HepG2 (cell line): ENCODE data around the gene CPEB4. TPM values are rescaled to one million over a fixed set of nuclear protein-coding genes. Genes with fewer than 3 reads are reported as not detected.

Experiments
- ATAC-seq: fragments of 200-7000 bp; cut with Tn5 transposase; 3 replicates; pipeline ENCODE4 v1.9.1; 2020; ENCODE audit warnings: mild to moderate bottlenecking, moderate library complexity
- BruUV-seq: library from RNA; stranded (reverse); fragments of 400-500 nt; replicated peaks from 2 replicates; lab custom pipeline; 2021; lab: Mats Ljungman, UMichigan
- CTCF ChIA-PET: fragments of 300-600 bp; formaldehyde crosslinking; extraction: SDS; loops from one replicate; lab custom pipeline; 2021; ENCODE audit warnings: low total read pairs, inconsistent platforms, low intra/inter-chr PET ratio; lab: Yijun Ruan, JAX
- POLR2A ChIA-PET: fragments of 350-600 bp; sonication (Branson Sonifier 250); formaldehyde crosslinking; loops from one replicate; lab custom pipeline; 2020; ENCODE audit warnings: antibody characterized with exemption, inconsistent platforms; lab: Yijun Ruan, JAX
- DNase-seq: peaks from one replicate; pipeline ENCODE4 v3.0.0-alpha.2; 2015; ENCODE audit warnings: low spot score
- FAIRE-seq: peaks from 3 replicates; lab custom pipeline; 2011; peaks lifted over from hg19 to GRCh38; lab: Jason Lieb, UNC
- H2AFZ ChIP-seq: one replicate; pipeline ENCODE4 v1.6.1; 2011; ENCODE audit warnings: low read length, inconsistent platforms
- H3K27ac ChIP-seq: fragments of 300-600 bp; 3 replicates; pipeline ENCODE4 v1.8.0; 2011; ENCODE audit warnings: mixed run types, mild to moderate bottlenecking, mixed read lengths, low read length, inconsistent platforms; ENCODE audit not compliant: insufficient read depth; ENCODE audit errors: extremely low read length
- H3K27me3 ChIP-seq, 2 experiments: fragments of 200-600 bp in 1 of 2; 2 replicates in 1 of 2; 3 replicates in 1 of 2; pipeline versions ENCODE4 v1.6.0 to v1.8.0; 2011; ENCODE audit warnings: low read length in 2 of 2, mild to moderate bottlenecking in 2 of 2, moderate library complexity in 2 of 2, inconsistent platforms in 1 of 2; ENCODE audit not compliant: insufficient read depth in 2 of 2, control insufficient read depth in 1 of 2
- H3K36me3 ChIP-seq, 2 experiments: fragments of 200-600 bp in 1 of 2; replicated peaks in 1 of 2; 2 replicates in 1 of 2; 3 replicates in 1 of 2; pipeline versions ENCODE4 v1.5.1 to v1.8.0; 2011; ENCODE audit warnings: low read length in 2 of 2, inconsistent platforms in 1 of 2; ENCODE audit not compliant: insufficient read depth in 2 of 2, control insufficient read depth in 1 of 2
- H3K4me1 ChIP-seq: 2 replicates; pipeline ENCODE4 v1.5.1; 2012; ENCODE audit warnings: low read length, inconsistent platforms; ENCODE audit not compliant: insufficient read depth
- H3K4me2 ChIP-seq: 2 replicates; pipeline ENCODE4 v1.6.0; 2011; ENCODE audit warnings: low read depth, low read length, inconsistent platforms
- H3K4me3 ChIP-seq, 3 experiments: fragments of 200-600 bp in 1 of 3; sonication (generic), shearing (Covaris generic) in 1 of 3; replicated peaks in 1 of 3; 2 replicates each; pipeline ENCODE4 v1.5.1; 2011 to 2016; ENCODE audit warnings: low read length in 3 of 3, inconsistent platforms in 2 of 3, low read depth in 2 of 3, mild to moderate bottlenecking in 2 of 3, control low read depth in 1 of 3, mixed read lengths in 1 of 3; ENCODE audit not compliant: insufficient read depth in 1 of 3
- H3K79me2 ChIP-seq: one replicate; pipeline ENCODE4 v1.6.1; 2011; ENCODE audit warnings: low read length, inconsistent platforms; ENCODE audit not compliant: insufficient read depth
- H3K9ac ChIP-seq: 2 replicates; pipeline ENCODE4 v1.6.0; 2011; ENCODE audit warnings: mild to moderate bottlenecking, low read depth, low read length, inconsistent platforms; ENCODE audit not compliant: insufficient read depth
- H3K9me3 ChIP-seq: 2 replicates; pipeline ENCODE4 v1.5.1; 2012; ENCODE audit warnings: mild to moderate bottlenecking, low read length
- H4K20me1 ChIP-seq: 2 replicates; pipeline ENCODE4 v1.6.0; 2011; ENCODE audit warnings: inconsistent platforms, mild to moderate bottlenecking, low read length, moderate library complexity; ENCODE audit not compliant: insufficient read depth
- KLF6 ChIP-seq: IDR thresholded peaks from 2 replicates; pipeline ENCODE4 v1.8.0; 2016; ENCODE audit warnings: missing biosample characterization, missing genetic modification reagents
- MTF2 ChIP-seq: sonication (generic); formaldehyde crosslinking; IDR thresholded peaks from 2 replicates; pipeline ENCODE4 v1.5.0; 2020; ENCODE audit warnings: missing genetic modification reagents, borderline replicate concordance
- ZFP36L1 ChIP-seq: sonication (generic); formaldehyde crosslinking; IDR thresholded peaks from 2 replicates; pipeline ENCODE4 v1.8.0; 2022; ENCODE audit warnings: mild to moderate bottlenecking, missing genetic modification reagents, moderate library complexity
- ZNF263 ChIP-seq: sonication (generic); formaldehyde crosslinking; IDR thresholded peaks from 2 replicates; pipeline ENCODE4 v1.4.0; 2020; ENCODE audit warnings: missing genetic modification reagents
- ZNF775 ChIP-seq: sonication (generic); formaldehyde crosslinking; IDR thresholded peaks from 2 replicates; pipeline ENCODE4 v1.4.0; 2020; ENCODE audit warnings: missing genetic modification reagents, mild to moderate bottlenecking, moderate library complexity, borderline replicate concordance
- WGBS: methylation state at CpG from one replicate; pipeline ENCODE4 v1.1.6; 2017; ENCODE audit warnings: low lambda C conversion rate; 5-methylcytosine and 5-hydroxymethylcytosine counted together
- in situ Hi-C: cut with HindIII; loops from 2 replicates; pipeline ENCODE4 v1.10.0; 2017; ENCODE audit warnings: low pct_unique_long_range_greater_than_20kb; ENCODE audit not compliant: extremely low pct_ligation_motif_present
- intact Hi-C: fragments of 100-400 bp; cut with micrococcal nuclease; formaldehyde crosslinking; loops from one replicate; pipeline ENCODE4 v1.10.0; 2022; ENCODE audit not compliant: unreplicated experiment
- polyA plus RNA-seq, 8 experiments: library from polyadenylated mRNA; depleted of rRNA in 3 of 8; stranded (reverse) in 7 of 8; unstranded in 1 of 8; fragments of >200 nt; fragmentation: Illumina TruSeq in 4 of 8; extraction: Trizol in 4 of 8; gene quantifications; 2 replicates each; pipeline versions ENCODE4 v1.2.1 to v1.2.3, GENCODE V29; 2011 to 2016; ENCODE audit warnings: low read depth in 4 of 8, missing spikeins in 1 of 8, mixed read lengths in 1 of 8; ENCODE audit not compliant: insufficient read depth in 1 of 8
- total RNA-seq, 5 experiments: library from RNA; depleted of rRNA; stranded (reverse); fragments of >200 nt; fragmentation: Illumina TruSeq; extraction: Trizol; gene quantifications; 2 replicates each; pipeline ENCODE4 v1.2.3, GENCODE V29; 2016; ENCODE audit warnings: low read depth in 1 of 5
- TF ChIP-seq, protein P1 (sequence below): sonication (generic); formaldehyde crosslinking; IDR thresholded peaks from 2 replicates; pipeline ENCODE4 v1.8.0; 2022; ENCODE audit warnings: missing genetic modification reagents, mild to moderate bottlenecking, moderate library complexity, borderline replicate concordance
- TF ChIP-seq, protein P2 (sequence below): sonication (generic); formaldehyde crosslinking; IDR thresholded peaks from 2 replicates; pipeline ENCODE4 v1.9.0; 2022; ENCODE audit warnings: missing genetic modification reagents, mild to moderate bottlenecking, borderline replicate concordance
- TF ChIP-seq, protein P3 (sequence below): IDR thresholded peaks from 2 replicates; pipeline ENCODE4 v1.6.1; 2016; ENCODE audit warnings: missing biosample characterization, missing genetic modification reagents, low read depth
- TF ChIP-seq, protein P4 (sequence below): sonication (generic); IDR thresholded peaks from 2 replicates; pipeline ENCODE4 v1.6.1; 2016; ENCODE audit warnings: low read depth, borderline replicate concordance
- TF ChIP-seq, protein P5 (sequence below): sonication (generic); formaldehyde crosslinking; IDR thresholded peaks from 2 replicates; pipeline ENCODE4 v1.5.1; 2020; ENCODE audit warnings: mild to moderate bottlenecking, missing genetic modification reagents, moderate library complexity

CPEB4 gene
- total and polyA plus RNA-seq, 2 of the 13 experiments (the other 11 are each of a cell fraction or from before 2014, with no cell fraction given): 7.7 to 26.7 TPM

DNA sequence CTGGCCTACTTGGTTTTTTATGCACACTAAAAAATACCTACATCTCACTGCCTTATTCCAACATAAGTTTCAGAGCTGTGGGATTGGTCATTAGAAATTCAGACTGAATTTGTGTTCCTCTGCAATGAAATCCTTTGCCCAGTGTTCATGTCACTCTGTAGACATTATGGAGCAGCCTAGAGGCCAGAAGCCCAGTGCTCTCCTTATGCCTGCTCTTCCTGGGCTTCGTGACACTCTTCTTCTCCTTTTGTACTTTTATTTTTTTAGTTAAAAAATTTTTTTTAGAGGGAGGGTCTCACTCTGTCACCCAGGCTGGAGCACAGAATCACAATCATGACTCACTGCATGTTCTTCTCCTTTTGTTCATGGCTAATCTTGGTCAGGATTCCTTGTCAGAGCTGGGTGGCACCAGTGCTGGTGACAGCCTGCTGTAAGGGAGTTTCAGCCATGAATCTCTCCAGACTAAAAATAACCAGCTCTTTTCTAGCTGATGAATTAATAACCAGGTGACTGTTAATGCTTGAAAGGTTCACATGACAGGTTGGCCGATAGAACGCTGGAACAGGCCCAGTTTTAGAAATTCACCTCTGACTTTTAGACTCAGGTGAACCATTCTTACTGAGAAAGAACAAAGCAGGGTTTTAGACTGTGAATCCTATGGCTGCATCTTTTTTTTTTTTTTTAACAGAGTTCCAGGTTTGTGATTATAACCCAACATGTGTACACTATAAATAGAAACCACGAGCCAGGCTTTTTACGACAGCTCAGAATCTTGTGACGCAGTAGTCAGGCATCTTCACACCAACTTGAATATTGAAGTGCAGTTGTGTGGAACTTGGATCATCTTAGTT, 66.7 kb downstream of the CPEB4 start:
- FAIRE-seq (no peak), ATAC-seq (no peak), DNase-seq (no peak)
- Histone ChIP-seq H3K4me1 (peaks cover 73% of the 10 kb centered on the region), H3K4me2 (no peak overlapping the region), H3K9ac (no peak overlapping the region), H3K27ac (peak overlapping the region; percentile 79), H4K20me1 (no peaks in the 10 kb centered on the region), H3K36me3 (peaks cover 7 to 36% of the 10 kb centered on the region in 2 experiments), H3K79me2 (no peaks in the 10 kb centered on the region), H2AFZ (no peak overlapping the region), H3K4me3 (no peak overlapping the region), H3K27me3 (no peaks in the 10 kb centered on the region), H3K9me3 (no peaks in the 10 kb centered on the region)
- 79% methylated on average over 6 of the region's 6 CpGs for WGBS
- in situ Hi-C loops: loop anchor here (25.0 kb wide), 1 partner anchor 193 kb away; no protein-coding TSS in a partner anchor
- no TSS peak for BruUV-seq
- intact Hi-C loops: no loop called here
- ChIA-PET CTCF (no interaction called here), POLR2A (interaction anchor here (1.0 to 2.2 kb wide), 3 partner anchors 15 to 22 kb away, joined by 3 to 15 read pairs (median 3); no protein-coding TSS in a partner anchor)
- TF ChIP-seq ZNF775 (CRISPR knock-in tag) (no peak), MTF2 (CRISPR knock-in tag) (no peak), KLF6 (CRISPR knock-in tag) (no peak), ZNF263 (CRISPR knock-in tag) (no peak), ZFP36L1 (CRISPR knock-in tag) (no peak)
- TF ChIP-seq, protein P1, sequence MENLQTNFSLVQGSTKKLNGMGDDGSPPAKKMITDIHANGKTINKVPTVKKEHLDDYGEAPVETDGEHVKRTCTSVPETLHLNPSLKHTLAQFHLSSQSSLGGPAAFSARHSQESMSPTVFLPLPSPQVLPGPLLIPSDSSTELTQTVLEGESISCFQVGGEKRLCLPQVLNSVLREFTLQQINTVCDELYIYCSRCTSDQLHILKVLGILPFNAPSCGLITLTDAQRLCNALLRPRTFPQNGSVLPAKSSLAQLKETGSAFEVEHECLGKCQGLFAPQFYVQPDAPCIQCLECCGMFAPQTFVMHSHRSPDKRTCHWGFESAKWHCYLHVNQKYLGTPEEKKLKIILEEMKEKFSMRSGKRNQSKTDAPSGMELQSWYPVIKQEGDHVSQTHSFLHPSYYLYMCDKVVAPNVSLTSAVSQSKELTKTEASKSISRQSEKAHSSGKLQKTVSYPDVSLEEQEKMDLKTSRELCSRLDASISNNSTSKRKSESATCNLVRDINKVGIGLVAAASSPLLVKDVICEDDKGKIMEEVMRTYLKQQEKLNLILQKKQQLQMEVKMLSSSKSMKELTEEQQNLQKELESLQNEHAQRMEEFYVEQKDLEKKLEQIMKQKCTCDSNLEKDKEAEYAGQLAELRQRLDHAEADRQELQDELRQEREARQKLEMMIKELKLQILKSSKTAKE (CRISPR knock-in tag): no peak
- TF ChIP-seq, protein P2, sequence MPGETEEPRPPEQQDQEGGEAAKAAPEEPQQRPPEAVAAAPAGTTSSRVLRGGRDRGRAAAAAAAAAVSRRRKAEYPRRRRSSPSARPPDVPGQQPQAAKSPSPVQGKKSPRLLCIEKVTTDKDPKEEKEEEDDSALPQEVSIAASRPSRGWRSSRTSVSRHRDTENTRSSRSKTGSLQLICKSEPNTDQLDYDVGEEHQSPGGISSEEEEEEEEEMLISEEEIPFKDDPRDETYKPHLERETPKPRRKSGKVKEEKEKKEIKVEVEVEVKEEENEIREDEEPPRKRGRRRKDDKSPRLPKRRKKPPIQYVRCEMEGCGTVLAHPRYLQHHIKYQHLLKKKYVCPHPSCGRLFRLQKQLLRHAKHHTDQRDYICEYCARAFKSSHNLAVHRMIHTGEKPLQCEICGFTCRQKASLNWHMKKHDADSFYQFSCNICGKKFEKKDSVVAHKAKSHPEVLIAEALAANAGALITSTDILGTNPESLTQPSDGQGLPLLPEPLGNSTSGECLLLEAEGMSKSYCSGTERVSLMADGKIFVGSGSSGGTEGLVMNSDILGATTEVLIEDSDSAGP: no peak
- TF ChIP-seq, protein P3, sequence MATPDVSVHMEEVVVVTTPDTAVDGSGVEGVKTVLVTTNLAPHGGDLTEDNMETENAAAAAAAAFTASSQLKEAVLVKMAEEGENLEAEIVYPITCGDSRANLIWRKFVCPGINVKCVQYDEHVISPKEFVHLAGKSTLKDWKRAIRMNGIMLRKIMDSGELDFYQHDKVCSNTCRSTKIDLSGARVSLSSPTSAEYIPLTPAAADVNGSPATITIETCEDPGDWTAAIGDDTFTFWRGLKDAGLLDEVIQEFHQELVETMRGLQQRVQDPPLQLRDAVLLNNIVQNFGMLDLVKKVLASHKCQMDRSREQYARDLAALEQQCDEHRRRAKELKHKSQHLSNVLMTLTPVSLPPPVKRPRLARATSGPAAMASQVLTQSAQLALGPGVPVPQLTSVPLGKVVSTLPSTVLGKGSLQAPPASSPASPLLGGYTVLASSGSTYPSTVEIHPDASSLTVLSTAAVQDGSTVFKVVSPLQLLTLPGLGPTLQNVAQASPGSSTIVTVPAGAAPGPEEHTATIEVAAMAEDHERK (CRISPR knock-in tag): no peak
- TF ChIP-seq, protein P4, sequence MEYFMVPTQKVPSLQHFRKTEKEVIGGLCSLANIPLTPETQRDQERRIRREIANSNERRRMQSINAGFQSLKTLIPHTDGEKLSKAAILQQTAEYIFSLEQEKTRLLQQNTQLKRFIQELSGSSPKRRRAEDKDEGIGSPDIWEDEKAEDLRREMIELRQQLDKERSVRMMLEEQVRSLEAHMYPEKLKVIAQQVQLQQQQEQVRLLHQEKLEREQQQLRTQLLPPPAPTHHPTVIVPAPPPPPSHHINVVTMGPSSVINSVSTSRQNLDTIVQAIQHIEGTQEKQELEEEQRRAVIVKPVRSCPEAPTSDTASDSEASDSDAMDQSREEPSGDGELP: no peak
- TF ChIP-seq, protein P5, sequence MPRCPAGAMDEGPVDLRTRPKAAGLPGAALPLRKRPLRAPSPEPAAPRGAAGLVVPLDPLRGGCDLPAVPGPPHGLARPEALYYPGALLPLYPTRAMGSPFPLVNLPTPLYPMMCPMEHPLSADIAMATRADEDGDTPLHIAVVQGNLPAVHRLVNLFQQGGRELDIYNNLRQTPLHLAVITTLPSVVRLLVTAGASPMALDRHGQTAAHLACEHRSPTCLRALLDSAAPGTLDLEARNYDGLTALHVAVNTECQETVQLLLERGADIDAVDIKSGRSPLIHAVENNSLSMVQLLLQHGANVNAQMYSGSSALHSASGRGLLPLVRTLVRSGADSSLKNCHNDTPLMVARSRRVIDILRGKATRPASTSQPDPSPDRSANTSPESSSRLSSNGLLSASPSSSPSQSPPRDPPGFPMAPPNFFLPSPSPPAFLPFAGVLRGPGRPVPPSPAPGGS (CRISPR knock-in tag): no peak
